Activated CD4-positive, alpha-beta T cell treated with anti-CD3 and anti-CD28 coated beads, Interleukin-2, amount 50 U/mL, for 16 hours (primary cell): Measurements from ENCODE around the gene FMO2.

Source experiments
- DNase-seq: peaks from one replicate; pipeline ENCODE4 v3.0.0-alpha.2; 2020

The FMO2 gene, protein sequence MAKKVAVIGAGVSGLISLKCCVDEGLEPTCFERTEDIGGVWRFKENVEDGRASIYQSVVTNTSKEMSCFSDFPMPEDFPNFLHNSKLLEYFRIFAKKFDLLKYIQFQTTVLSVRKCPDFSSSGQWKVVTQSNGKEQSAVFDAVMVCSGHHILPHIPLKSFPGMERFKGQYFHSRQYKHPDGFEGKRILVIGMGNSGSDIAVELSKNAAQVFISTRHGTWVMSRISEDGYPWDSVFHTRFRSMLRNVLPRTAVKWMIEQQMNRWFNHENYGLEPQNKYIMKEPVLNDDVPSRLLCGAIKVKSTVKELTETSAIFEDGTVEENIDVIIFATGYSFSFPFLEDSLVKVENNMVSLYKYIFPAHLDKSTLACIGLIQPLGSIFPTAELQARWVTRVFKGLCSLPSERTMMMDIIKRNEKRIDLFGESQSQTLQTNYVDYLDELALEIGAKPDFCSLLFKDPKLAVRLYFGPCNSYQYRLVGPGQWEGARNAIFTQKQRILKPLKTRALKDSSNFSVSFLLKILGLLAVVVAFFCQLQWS

DNA sequence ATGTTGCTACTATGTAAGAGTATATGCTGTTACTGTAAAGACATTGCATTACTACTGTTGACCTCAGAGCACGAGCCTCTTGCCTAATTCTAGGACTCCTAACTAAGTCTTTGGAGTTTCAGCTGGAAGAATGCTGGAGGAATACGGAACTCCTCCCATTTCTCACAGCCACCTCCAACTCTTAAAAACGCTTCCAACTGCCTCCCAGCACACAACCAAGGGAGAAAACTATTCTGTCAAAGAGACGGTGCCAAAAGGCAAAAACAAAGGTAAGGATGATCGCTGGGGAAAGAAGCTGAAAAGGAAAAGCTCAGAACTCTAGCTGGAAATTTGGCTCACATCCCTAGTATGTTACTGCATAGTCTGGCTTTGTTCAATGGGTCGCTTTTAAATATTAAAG lies at the start of gene FMO2:
TSS of gene FMO2 (plus strand) at position 210 of the 400 bp plus-strand sequence. CDS start 414 bp downstream, outside the sequence.
- DNase-seq: no peak

DNA sequence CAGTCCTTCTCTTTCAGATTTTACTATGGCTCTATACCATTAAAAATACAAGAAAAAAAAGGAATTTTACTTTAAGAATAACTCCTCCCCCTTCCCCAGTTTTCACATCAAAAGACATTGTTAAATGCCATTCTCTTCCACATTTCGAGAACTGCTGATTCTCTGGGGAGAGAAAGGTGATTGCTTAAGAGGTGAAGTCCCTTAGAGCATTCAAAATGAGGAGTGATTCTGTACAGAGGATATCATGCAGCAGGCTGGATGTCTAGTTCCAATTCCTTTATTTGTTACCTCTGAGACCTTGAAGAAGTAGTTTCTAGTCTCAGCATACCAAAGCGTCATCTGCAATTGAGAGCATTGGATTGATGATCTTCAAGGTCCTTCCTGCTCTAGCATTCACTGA lies 47.5 kb upstream of the FMO2 start:
- no peak for DNase-seq

DNA sequence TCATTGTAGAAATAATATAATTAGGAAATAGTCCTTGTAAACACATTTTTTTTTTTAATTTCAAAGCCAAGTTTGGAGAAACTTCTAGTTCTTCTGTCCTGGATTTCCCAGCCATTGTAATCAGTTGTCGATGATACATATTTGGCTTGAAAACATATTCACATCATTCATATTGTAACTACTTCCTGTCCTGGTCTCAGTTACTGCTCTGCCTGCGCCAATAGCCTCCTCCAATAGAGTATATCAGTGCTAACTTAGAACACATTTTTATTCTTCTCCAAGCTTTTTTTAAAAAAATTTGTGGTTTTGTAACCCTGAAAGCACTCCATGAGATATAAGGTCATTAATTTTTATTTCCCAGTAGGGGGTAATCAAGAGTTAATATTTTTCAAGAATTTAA lies 46.1 kb upstream of the FMO2 start:
- no peak for DNase-seq

DNA sequence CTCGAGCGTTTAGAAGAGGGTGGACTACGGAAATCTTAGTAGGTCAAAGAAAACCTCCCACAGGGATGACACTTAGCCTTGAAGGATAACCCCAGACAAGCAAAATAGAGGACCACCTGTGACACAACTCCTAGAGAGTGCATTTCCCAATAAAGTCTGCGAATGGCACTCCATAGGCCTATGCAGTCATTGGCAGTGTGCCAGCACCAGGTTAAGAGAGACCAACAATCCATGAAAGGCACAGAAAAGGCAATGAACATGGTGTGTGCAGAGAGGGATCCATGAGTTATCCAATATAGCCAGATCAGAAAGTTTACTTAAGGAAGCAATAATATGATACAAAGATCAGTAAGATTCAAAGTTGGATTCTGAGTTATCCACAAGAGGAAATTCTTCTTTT lies 45.2 kb upstream of the FMO2 start:
- DNase-seq: no peak

DNA sequence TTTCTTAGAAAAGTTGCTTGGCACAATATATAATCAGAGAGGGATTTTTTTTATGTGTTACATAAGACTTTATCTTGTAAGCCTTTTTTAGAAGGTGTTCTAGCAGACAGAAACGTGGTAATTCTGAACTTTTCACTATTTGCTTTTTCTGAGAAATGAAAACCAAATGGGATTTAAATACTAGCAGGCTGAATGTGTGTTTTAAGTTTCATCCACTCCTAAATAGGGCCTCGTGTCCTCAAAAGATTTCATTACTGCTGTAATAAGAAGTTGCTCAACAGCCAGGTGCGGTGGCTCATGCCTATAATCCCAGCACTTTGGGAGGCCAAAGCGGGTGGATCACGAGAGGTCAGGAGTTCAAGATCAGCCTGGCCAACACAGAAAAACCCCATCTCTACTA lies 44.7 kb upstream of the FMO2 start:
- no peak for DNase-seq

DNA sequence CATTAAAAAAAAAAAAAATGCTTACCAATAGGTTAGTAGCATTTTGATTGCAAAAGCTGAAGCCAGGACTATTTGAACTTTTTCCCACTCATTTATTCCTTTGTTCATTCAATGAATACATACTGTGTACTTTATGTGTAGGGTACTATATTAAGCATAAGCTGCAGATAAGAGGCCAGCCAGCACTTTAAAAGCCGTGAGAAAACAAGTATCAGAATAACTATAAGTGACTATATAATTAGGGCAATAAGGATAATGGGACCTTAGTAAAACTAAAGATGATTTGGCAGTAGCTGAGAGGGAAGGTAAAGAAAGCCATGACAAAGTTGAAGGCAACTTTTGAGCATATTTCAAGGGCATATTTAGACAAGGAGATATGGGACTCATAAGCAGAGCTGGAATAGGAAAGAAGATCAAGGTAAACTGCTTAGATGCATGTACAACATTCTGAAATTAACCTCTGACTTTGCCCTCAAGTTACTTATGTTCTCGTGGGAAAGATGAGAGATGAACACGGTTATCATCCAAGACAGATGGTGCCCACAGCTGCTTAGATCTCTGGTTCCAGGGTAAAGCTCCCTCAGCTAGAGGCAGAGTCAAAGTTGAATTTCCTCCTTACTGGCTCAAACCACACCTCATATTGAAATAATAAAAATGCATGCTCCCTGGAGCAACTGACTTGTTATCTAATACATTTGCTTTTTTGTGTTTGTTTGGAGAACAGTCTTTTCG lies 44.0 kb upstream of the FMO2 start:
- DNase-seq: no peak

DNA sequence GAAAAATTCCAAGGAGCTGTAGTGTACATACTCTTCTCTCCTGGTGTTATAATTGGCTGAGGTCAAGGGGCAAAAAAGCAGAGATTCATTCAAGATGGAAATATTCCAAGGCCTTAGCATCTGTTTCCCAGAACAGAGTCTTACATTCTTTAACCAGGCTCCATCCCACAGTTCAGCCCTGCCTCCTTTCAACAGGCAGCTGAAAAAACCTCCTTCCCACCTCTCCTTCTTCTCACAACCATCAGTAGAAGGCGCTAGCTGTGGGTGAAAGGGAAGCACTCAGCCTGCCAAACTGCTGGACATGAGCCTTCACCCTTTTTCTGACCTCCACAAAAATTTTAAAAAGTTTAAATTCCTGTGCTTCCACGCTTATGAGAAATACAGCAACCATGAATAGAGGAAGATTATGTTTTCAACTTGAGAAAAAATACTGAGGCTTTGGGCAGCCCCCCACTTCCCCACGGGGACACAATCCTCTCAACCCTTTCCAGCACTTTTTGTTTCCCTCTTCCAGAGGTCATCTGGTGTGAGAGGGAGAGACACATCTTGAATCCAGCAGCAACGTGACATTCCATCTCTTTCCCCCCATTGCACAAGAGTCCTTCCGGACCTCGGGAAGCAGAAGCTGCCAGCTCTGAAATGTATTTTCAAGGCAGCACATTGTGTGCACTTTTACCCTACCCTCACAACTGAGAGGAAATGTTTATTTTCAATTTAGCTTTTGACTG lies 43.2 kb upstream of the FMO2 start:
- no peak for DNase-seq

DNA sequence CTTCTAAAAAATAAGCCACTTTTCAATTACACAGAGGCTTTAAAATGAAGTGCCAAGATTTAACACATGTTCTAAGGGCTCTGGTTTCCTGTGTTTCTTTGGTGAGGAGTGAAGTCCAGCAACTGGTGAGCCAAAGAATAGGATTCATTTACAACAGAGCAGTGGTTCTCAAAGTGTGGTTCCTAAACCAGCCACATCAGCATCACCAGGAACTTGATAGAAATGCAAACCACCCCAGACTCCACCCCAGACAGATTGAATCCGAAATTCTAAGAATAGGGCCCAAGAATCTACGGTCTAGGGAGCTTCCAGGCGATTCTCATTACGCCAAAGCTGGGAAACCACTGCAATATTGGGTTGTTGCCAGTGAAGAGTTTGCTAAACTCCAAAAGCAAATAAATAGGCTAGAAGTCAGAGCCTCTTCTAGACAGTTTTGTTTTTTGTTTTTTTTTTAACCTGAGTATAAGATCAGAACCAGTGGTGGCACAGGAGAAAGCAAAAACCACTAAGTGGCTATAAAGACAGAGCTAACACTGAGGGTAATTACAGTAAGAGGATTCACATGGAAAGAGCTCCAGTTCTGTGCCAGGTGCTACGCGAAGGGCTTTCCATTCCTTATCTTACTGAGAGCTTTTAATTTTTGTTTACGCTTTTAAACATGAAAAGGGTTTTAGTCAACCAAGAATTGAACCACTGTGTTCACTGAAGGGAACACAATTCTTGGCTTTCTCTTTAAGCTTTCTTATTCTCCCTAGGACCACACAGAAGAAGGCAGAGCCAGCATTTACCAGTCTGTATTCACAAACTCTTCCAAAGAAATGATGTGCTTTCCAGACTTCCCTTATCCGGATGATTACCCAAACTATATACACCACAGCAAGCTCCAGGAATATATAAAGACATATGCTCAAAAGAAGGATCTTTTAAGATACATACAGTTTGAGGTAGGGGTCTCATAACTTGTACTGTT lies 42.4 kb upstream of the FMO2 start:
- DNase-seq: no peak

DNA sequence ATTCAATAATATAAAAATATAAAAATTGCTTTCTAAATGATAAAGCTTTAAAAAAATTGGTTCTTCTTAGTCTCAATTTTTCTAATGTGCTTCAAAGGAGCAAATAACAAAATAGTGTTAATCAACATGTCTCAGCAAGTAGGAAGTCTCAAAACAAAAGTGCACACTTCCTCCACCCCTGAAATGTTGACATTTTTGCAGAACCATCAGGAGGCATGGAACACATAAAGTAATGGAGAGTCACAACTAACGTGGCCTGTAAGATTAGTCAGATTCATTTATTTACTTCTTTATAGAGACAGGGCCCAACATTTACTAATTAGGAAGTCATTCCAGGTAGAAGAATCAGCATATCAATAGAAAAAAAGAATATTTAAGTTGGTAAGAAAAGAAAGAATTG lies 34.9 kb upstream of the FMO2 start:
- DNase-seq: no peak

DNA sequence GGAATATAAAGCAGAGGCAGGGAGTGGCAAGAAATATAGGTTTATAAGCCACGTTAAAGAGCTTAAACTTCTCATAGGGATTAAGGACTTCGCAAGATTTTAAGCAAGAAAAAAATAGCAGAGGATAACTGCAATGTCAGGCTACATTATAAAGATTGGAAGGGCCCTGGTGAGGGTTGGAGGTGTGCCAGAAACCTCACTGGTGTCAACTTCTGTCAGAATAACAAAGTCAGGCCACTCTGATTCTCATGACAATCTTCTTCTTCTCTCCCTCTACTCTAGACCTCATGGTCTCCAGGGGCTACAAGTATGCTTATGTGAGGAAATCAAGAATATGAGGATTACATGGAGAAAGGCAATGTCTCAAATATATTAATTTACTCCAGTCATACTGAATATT lies 32.6 kb upstream of the FMO2 start:
- DNase-seq: no peak

DNA sequence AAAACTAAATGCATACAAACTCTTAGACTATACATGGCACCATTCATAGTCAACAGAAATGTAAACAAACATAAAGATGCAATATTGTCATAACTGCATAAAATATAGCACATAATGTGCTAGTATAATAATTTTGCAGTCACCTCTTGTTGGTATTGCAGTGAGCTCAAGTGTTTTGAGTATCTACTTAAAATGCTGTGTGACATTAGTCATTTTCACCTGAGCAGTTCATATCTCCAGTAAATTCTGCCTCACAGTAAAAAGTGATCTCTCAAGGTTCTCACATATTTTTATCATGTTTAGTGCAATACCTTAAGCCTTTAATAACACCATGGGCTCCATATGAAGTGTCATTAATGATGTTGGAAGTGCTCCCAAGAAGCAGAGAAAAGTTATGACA lies 29.6 kb upstream of the FMO2 start:
- DNase-seq: no peak

DNA sequence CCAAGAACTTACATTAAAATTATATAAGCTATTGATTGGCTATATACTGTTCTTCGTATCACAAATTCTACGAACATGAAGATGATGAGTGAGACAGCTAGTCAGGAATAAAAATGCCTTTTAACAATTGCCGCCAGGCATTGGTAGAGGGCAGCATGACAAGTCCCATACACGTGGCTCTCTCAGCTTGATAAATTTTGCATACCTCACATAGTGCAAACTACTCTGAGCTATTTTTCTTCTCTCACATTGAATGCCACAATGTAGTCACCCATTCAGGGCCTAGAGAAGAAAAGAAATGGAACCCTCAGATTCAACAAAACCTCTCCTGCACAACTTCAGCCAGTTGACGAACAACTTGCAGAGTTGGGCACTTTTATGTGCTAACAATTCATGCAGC lies 27.0 kb upstream of the FMO2 start:
- no peak for DNase-seq

DNA sequence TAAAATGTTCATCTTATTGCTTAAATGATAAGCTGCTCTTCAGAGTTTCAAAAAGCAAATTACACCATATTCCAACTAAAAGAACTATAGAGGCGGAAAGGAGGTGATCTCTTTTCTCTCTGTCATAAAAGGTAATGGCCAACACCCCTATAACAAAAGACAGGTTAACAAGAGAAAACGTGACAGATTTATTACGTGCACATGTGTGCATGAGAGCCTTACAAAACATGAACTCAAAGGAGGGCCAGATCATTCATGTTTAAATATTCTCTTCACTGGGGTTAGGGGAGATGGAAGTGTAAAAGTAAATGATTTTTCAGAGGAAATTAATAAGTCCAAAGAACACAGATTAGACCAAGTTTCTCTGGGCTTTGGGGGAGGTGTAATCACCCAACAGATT lies 26.5 kb upstream of the FMO2 start:
- DNase-seq: no peak

DNA sequence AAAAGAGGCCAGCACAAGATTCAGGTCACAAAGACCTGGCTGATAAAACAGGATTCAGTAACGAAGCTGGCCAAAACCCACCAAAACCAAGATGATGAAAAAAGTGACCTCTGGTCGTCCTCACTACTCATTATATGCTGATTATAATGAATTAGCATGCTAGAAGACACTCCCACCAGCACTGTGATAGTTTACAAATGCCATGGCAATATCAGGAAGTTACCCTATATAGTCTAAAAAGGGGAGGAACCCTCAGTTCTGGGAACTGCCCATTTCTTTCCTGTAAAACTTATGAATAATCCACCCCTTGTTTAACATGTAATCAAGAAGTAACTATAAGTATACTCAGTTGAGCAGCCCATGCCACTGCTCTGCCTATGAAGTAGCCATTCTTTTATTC lies 26.0 kb upstream of the FMO2 start:
- DNase-seq: no peak

DNA sequence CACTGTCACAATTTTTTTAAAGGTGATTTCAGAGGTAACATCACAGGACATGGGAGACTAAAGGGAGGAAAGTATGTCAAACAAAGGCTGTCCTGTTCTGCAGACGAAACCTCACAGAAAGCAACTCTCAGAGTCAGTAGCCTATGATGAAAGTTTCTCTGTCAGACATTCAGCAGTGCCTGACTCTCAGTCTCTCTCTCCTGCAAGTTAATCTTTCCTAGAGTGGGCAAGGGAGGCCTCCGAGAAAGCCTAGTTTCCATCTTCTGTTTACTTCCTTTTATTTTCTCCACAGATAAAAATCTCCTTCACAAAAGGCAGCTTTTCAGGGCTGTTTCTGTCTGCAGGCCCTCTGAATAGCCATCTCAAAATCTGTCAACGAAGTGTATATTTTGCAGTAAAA lies 24.9 kb upstream of the FMO2 start:
- DNase-seq: no peak

DNA sequence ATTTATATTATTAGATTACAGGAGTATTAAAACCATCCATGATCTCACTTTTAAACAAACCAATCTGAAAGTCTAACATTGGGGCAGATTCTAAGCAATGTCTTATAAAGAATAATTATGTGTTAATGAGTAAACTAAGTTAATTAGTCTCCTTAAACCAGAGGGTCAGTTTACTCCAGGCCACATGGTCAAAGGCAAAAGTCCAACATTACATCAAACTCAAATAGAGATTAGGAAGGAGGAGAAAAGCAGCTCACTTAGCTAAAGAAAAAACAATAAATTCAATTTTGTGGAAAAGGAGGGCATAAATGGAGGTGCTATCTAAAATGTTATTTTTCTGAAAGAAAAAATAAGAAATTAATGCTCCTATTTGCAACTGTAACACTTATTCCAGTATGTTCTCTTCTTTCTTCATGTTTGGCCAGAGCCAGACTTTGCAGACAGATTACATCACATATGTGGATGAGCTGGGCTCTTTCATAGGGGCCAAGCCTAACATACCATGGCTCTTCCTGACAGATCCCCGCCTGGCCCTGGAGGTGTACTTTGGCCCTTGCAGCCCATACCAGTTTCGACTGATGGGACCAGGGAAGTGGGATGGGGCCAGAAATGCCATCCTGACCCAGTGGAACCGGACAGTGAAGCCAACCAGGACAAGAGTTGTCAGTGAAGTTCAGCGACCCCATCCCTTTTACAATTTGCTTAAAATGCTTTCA lies 24.3 kb upstream of the FMO2 start:
- no peak for DNase-seq

DNA sequence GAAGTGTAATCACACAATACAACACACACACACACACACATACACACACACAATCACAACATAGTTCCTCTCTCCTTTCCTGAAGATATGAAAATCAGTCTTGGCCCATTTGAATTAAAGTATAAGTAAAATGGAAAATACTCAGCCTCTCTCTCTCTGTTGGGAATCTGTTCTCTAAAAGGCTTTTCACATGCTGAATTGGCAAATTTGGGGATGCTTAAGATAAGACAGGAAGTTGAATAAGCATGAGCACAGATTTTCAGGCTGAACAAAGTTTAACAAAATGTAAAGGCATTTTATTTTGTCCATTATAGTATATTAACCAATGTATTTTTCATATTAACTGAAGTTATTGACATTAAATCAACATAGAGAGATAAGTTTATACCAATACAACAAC lies 23.7 kb upstream of the FMO2 start:
- DNase-seq: no peak

DNA sequence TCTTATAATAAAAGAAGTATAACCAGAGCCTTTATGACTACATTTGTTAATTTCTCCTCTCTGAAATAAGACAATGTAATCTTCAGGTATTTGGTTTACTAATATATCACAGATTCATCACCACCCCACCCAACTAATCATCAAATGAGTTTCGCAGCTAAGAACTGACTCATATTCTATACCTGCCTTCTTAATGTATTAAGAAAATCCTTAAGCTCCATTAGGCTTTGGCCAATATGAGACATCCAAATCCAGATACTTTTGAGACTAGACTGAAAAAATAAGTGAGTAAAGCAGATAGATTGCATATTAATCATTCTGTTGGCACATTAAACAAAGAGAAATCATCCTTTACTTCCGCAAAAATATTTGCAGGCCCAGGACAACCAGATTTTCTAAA lies 18.7 kb upstream of the FMO2 start:
- no peak for DNase-seq

DNA sequence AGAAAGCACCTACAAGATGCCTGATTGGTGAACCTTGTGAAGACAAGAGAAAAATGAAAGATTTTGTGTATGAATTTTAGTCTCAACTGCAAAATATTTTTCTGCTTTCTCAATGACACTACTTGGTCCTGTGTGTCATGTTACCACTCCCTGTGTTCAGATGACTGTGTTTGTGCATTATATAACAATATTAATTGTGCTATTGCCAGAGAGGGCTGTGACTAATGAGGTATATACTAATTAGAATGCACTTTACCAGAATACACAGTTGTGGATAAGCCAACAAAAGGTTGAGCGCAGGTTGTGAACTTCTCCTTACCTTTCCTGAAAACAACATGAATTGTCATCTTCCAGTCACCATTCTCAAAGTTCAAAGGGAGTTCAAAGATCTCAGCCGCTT lies 17.3 kb upstream of the FMO2 start:
- no peak for DNase-seq

DNA sequence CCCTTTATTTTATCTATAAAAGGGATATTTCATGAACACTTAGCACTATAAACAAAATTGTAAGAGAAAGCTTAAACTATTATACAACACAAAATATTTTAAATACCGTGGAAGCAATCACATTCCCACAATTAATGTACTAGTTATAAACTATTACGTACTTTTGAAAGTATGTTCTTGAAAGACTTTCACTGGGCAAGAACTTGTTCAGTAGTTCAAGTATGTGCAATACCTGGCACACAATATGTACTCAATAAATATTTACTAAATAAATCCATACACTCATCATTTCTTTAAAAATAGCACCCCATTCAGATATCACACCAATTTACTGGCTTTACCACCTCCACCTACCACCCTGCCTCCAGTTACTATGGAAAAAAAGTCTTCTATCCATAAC lies 12.6 kb upstream of the FMO2 start:
- no peak for DNase-seq

DNA sequence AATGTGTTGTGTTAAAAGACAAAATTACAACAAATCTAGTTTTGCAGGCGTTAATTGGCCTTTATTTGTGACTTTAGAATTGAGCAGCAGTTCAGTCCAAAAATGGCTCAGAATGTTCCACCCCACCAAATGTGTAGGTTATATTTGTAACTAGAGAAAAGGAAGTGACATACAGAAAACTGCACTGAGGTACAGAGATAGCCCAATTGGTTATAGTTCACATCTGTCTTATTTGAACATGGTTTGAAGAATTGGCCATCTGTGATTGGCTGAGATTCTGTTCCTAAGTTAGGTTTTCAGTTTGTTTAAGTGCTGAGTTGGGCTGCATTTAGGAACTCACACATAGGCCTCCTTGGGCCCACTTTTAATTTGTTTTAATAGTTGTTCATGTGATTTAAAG lies 12.0 kb upstream of the FMO2 start:
- no peak for DNase-seq
